ENCODE data around the gene HEXA. TPM values are rescaled to one million over a fixed set of nuclear protein-coding genes. Genes with fewer than 3 reads are reported as not detected.
A peak's percentile ranks its signal among the peaks of the same experiment; 100 is the strongest.

HEXA gene
- total and polyA plus RNA-seq, 9 of the 15 experiments (the other 6 are each of a cell fraction or from before 2014, with no cell fraction given) = 22.2 to 136 (median 68.9) TPM

GRCh38 chr15:72319985-72320671 is 55.7 kb downstream of the HEXA start, which contains the start of gene CELF6:
CELF6 (minus strand) TSS chr15:72320157; CDS start chr15:72319874, 283 bp downstream.
- POLR2A ChIA-PET = interaction anchor here (0.8 kb wide), 1 partner anchor 1534 kb away, joined by 3 read pairs; no protein-coding TSS in a partner anchor
- TF ChIP-seq JUND (IDR thresholded peaks at IDR 0.05; ENCODE audit: borderline replicate concordance, low read depth, low read length) (peak; percentile 72), JUND (tag; IDR thresholded peaks at IDR 0.05; ENCODE audit: borderline replicate concordance, low read depth, low read length) (0 out of 3 replicates have a peak, but pooled peaks have one; percentile 14), ARID2 (IDR thresholded peaks at IDR 0.05) (no peak), GTF2B (IDR thresholded peaks at IDR 0.05; ENCODE audit: extremely low read depth, insufficient read length) (no peak), IRF9 (tag; IDR thresholded peaks at IDR 0.05) (no peak), ZBTB2 (IDR thresholded peaks at IDR 0.05) (0 out of 2 replicates have a peak, but pooled peaks have one; percentile 21), ZC3H11A (IDR thresholded peaks at IDR 0.05; ENCODE audit: low read depth, low read length) (no peak), MAX (CRISPR knock-in tag; IDR thresholded peaks at IDR 0.05) (peak; percentile 37; the same call in 1 of the 2 replicates), LCOR (CRISPR knock-in tag; IDR thresholded peaks at IDR 0.05) (no peak), GMEB1 (CRISPR knock-in tag; IDR thresholded peaks at IDR 0.05) (no peak), ERF (CRISPR knock-in tag; IDR thresholded peaks at IDR 0.05) (0 out of 2 replicates have a peak, but pooled peaks have one; percentile 26), ZNF3 (CRISPR knock-in tag; IDR thresholded peaks at IDR 0.05) (no peak), ATF2 (CRISPR knock-in tag; IDR thresholded peaks at IDR 0.05) (no peak), SMARCE1 (IDR thresholded peaks at IDR 0.05) (peak; percentile 44; the same call in 1 of the 2 replicates), TEAD1 (CRISPR knock-in tag; IDR thresholded peaks at IDR 0.05) (no peak)

More at GRCh38 chr15:72319985-72320671, 55.7 kb downstream of the HEXA start, which contains the start of gene CELF6:
- no peaks in the 10 kb centered on the region for H3K27me3 ChIP-seq (ENCODE audit: control insufficient read depth in 2 of 2, insufficient read depth in 2 of 2, low read length in 2 of 2)
- H4K20me1 ChIP-seq (replicated peaks; ENCODE audit: control insufficient read depth, insufficient read depth, low read length) = peaks cover 3% of the 10 kb centered on the region
- H3K79me2 ChIP-seq (ENCODE audit: control insufficient read depth, insufficient read depth, low read length) = no peaks in the 10 kb centered on the region
- H2AFZ ChIP-seq (ENCODE audit: low read depth, low read length) = peak within 1 kb of the TSS; percentile 88
- DNase-seq (ENCODE audit: extremely low read depth in 1 of 4, low spot score in 3 of 4) (peak; percentile 93 to 94 (median 94)), ATAC-seq (peak; percentile 97), FAIRE-seq (peak; percentile 76)
- BruUV-seq (replicated peaks) = no TSS peak
- H3K4me1 ChIP-seq (replicated peaks in 1 of 2; ENCODE audit: control insufficient read depth in 2 of 2, insufficient read depth in 2 of 2, low read length in 2 of 2) = peaks cover 0 to 11% of the 10 kb centered on the region in 2 experiments; a peak in 3 of 5 replicates
- H3K4me3 ChIP-seq = peak within 1 kb of the TSS; percentile 45
- H3K4me2 ChIP-seq (ENCODE audit: insufficient read depth, low read length) = peak within 1 kb of the TSS; percentile 94
- WGBS (ENCODE audit: insufficient coverage, low coverage, missing lambda C conversion rate) = under 1% methylated on average over 27 of the region's 58 CpGs
- peak within 1 kb of the TSS in 1 of 2 experiments; percentile 89; a peak in 2 of 4 replicates for H3K9ac ChIP-seq (ENCODE audit: insufficient read depth in 1 of 2, low read depth in 2 of 2, low read length in 2 of 2)
- intact Hi-C loops (cut with micrococcal nuclease) (loop anchor here (10.0 kb wide), 1 partner anchor 265 kb away; no protein-coding TSS in a partner anchor), in situ Hi-C loops (cut with MboI) (loop anchor here (25.0 kb wide), 3 partner anchors 767 to 1767 kb away; partner anchors contain the start of gene GOLGA6A)
- no peaks in the 10 kb centered on the region for H3K9me1 ChIP-seq (ENCODE audit: control insufficient read depth, insufficient read depth, low read length)
- peak within 1 kb of the TSS; percentile 28; the same call in 1 of the 3 replicates for H3K27ac ChIP-seq (ENCODE audit: extremely low read depth, low read depth, low read length)
- CTCF ChIA-PET (ENCODE audit: low intra/inter-chr PET ratio) = no interaction called here
- H3K9me3 ChIP-seq (replicated peaks; ENCODE audit: control insufficient read depth, insufficient read depth, low read depth, low read length) = no peaks in the 10 kb centered on the region
- no peaks in the 10 kb centered on the region for H3K36me3 ChIP-seq (ENCODE audit: control insufficient read depth, insufficient read depth, low read length)
